Endothelial cell of umbilical vein (primary cell): Measurements from ENCODE around the gene MEF2C. TPM values are rescaled to one million over a fixed set of nuclear protein-coding genes. Genes with fewer than 3 reads are reported as not detected.

Source experiments
- BruUV-seq: library from RNA; stranded (reverse); fragments of 400-500 nt; replicated peaks from 2 replicates; lab custom pipeline; 2021; lab: Mats Ljungman, UMichigan
- CTCF ChIA-PET: fragments of 300-600, 350-600 bp; sonication (Branson Sonifier 250); formaldehyde crosslinking; loops from one replicate; lab custom pipeline; 2021; ENCODE audit warnings: antibody characterized with exemption, inconsistent platforms; lab: Charles Lee
- POLR2A ChIA-PET: fragments of 300-600, 350-600 bp; sonication (Branson Sonifier 250); formaldehyde crosslinking; loops from one replicate; lab custom pipeline; 2021; ENCODE audit warnings: antibody characterized with exemption, inconsistent platforms; lab: Charles Lee
- DNase-seq: peaks from one replicate; pipeline ENCODE4 v3.0.0-alpha.2; 2011; ENCODE audit warnings: low read depth, low spot score
- FAIRE-seq: peaks from 2 replicates; lab custom pipeline; 2011; peaks lifted over from hg19 to GRCh38; lab: Jason Lieb, UNC
- H2AFZ ChIP-seq: 2 replicates; pipeline ENCODE4 v1.6.0; 2012; ENCODE audit warnings: low read depth, low read length, control low read depth, inconsistent platforms
- H3K27ac ChIP-seq: 2 replicates; pipeline ENCODE4 v1.5.1; 2011; ENCODE audit warnings: low read depth, mild to moderate bottlenecking, control low read depth, low read length, moderate library complexity; ENCODE audit not compliant: insufficient read depth
- H3K27me3 ChIP-seq, 2 experiments: 2 replicates each; pipeline versions ENCODE4 v1.6.0 to v1.6.1; 2011; ENCODE audit warnings: low read length in 2 of 2, mixed read lengths in 1 of 2; ENCODE audit not compliant: control insufficient read depth in 2 of 2, insufficient read depth in 2 of 2
- H3K36me3 ChIP-seq, 2 experiments: 2 replicates in 1 of 2; 3 replicates in 1 of 2; pipeline ENCODE4 v1.5.1; 2011; ENCODE audit warnings: low read length in 2 of 2, mild to moderate bottlenecking in 1 of 2, moderate library complexity in 1 of 2; ENCODE audit not compliant: control insufficient read depth in 2 of 2, insufficient read depth in 2 of 2; ENCODE audit errors: extremely low read depth in 1 of 2
- H3K4me1 ChIP-seq: 3 replicates; pipeline ENCODE4 v1.5.1; 2011; ENCODE audit warnings: mild to moderate bottlenecking, low read length; ENCODE audit not compliant: control insufficient read depth, insufficient read depth; ENCODE audit errors: extremely low read depth
- H3K4me2 ChIP-seq: 2 replicates; pipeline ENCODE4 v1.6.1; 2011; ENCODE audit warnings: low read length, control low read depth, mixed read lengths; ENCODE audit not compliant: insufficient read depth
- H3K4me3 ChIP-seq, 3 experiments: fragments of 200-600 bp in 1 of 3; sonication (generic), shearing (Covaris generic) in 1 of 3; replicated peaks in 1 of 3; 2 replicates each; pipeline ENCODE4 v1.5.1; 2011 to 2016; ENCODE audit warnings: control low read depth in 3 of 3, low read length in 3 of 3, mild to moderate bottlenecking in 2 of 3, inconsistent platforms in 1 of 3, low read depth in 1 of 3, moderate library complexity in 1 of 3; ENCODE audit not compliant: insufficient read depth in 1 of 3
- H3K79me2 ChIP-seq: 2 replicates; pipeline ENCODE4 v1.6.0; 2012; ENCODE audit warnings: low read length, inconsistent platforms; ENCODE audit not compliant: control insufficient read depth, insufficient read depth
- H3K9ac ChIP-seq: replicated peaks from 2 replicates; pipeline ENCODE3; 2011; ENCODE audit warnings: low read length, control low read depth; ENCODE audit not compliant: insufficient read depth; ENCODE audit errors: extremely low read depth
- H3K9me1 ChIP-seq: replicated peaks from 3 replicates; pipeline ENCODE4 v1.6.0; 2011; ENCODE audit warnings: mild to moderate bottlenecking, low read length; ENCODE audit not compliant: control insufficient read depth, insufficient read depth; ENCODE audit errors: extremely low read depth
- H3K9me3 ChIP-seq: replicated peaks from 2 replicates; pipeline ENCODE4 v1.5.1; 2012; ENCODE audit warnings: low read length, inconsistent platforms; ENCODE audit not compliant: control insufficient read depth, insufficient read depth
- H4K20me1 ChIP-seq: replicated peaks from 2 replicates; pipeline ENCODE3; 2011; ENCODE audit warnings: mild to moderate bottlenecking, low read length; ENCODE audit not compliant: control insufficient read depth, insufficient read depth; ENCODE audit errors: extremely low read depth
- CTCF ChIP-seq, 2 donors: IDR thresholded peaks; 1 replicate in 1 of 2; 2 replicates in 1 of 2; pipeline ENCODE4 v1.5.1; 2011; ENCODE audit warnings: low read length in 2 of 2, mild to moderate bottlenecking in 2 of 2, moderate library complexity in 2 of 2, control low read depth in 1 of 2, inconsistent platforms in 1 of 2, low read depth in 1 of 2; ENCODE audit not compliant: insufficient read depth in 1 of 2; ENCODE audit errors: extremely low read depth in 1 of 2
- EZH2 ChIP-seq: IDR thresholded peaks from 2 replicates; pipeline ENCODE4 v1.6.1; 2012; ENCODE audit warnings: borderline replicate concordance, low read depth, mild to moderate bottlenecking, moderate library complexity, low read length, inconsistent platforms; ENCODE audit not compliant: severe bottlenecking
- FOS ChIP-seq: IDR thresholded peaks from 2 replicates; pipeline ENCODE4 v1.6.1; 2011; ENCODE audit warnings: mild to moderate bottlenecking, low read length, moderate library complexity, borderline replicate concordance; ENCODE audit not compliant: insufficient read depth
- GATA2 ChIP-seq: IDR thresholded peaks from 2 replicates; pipeline ENCODE4 v1.7.0; 2011; ENCODE audit warnings: low read depth, mild to moderate bottlenecking, moderate library complexity, mixed read lengths, low read length; ENCODE audit not compliant: insufficient read length, insufficient read depth
- JUN ChIP-seq: IDR thresholded peaks from 2 replicates; pipeline ENCODE4 v1.6.1; 2011; ENCODE audit warnings: borderline replicate concordance, low read depth; ENCODE audit not compliant: insufficient read length, insufficient read depth
- MAX ChIP-seq: IDR thresholded peaks from 2 replicates; pipeline ENCODE4 v1.6.1; 2011; ENCODE audit not compliant: insufficient read depth, insufficient read length
- MYC ChIP-seq: IDR thresholded peaks from one replicate; pipeline ENCODE4 v1.6.1; 2011; ENCODE audit warnings: mild to moderate bottlenecking, low read depth, low read length
- POLR2A ChIP-seq: IDR thresholded peaks from 2 replicates; pipeline ENCODE4 v1.6.1; 2012; ENCODE audit warnings: low read depth, mild to moderate bottlenecking, control low read depth, low read length
- POLR2AphosphoS5 ChIP-seq: IDR thresholded peaks from 2 replicates; pipeline ENCODE4 v1.6.1; 2012; ENCODE audit warnings: low read depth, mild to moderate bottlenecking, control low read depth, low read length, moderate library complexity; ENCODE audit not compliant: insufficient read depth
- dilution Hi-C: fragments of 300-500 bp; cut with MboI; formaldehyde crosslinking; loops from one replicate; pipeline ENCODE4 v1.15.0; 2019; ENCODE audit warnings: low sequenced_read_pairs; ENCODE audit not compliant: extremely low pct_ligation_motif_present
- intact Hi-C: fragments of 100-400 bp; cut with micrococcal nuclease; formaldehyde crosslinking; loops from one replicate; pipeline ENCODE4 v1.10.0; 2022
- polyA plus RNA-seq, 4 experiments: library from polyadenylated mRNA; depleted of rRNA in 3 of 4; stranded (reverse) in 3 of 4; unstranded in 1 of 4; fragments of >200 nt; gene quantifications; 2 replicates each; pipeline versions ENCODE4 v1.2.1 to v1.2.3, GENCODE V29; 2011 to 2012; ENCODE audit warnings: missing spikeins in 1 of 4
- total RNA-seq: library from RNA; stranded (reverse); gene quantifications from 2 replicates; pipeline ENCODE4 v1.2.3, GENCODE V29; 2021

Gene MEF2C
- total and polyA plus RNA-seq, 2 donors (not counting 3 experiments of a cell fraction or from before 2014, with no cell fraction given), result 21.2 to 67.7 TPM

GRCh38 chr5:88830567-88830966, 52.4 kb downstream of the MEF2C start:
- H3K27ac ChIP-seq, result peak overlapping the region; percentile 94
- H3K9ac ChIP-seq, result peak overlapping the region; percentile 59
- no peak overlapping the region for H3K4me2 ChIP-seq
- H3K4me3 ChIP-seq, result no peak overlapping the region
- dilution Hi-C loops (no loop called here), intact Hi-C loops (no loop called here)
- TF ChIP-seq JUN, result no peak
- TF ChIP-seq MAX, result no peak
- no peak for TF ChIP-seq MYC
- TF ChIP-seq GATA2, result no peak
- TF ChIP-seq FOS, result no peak
- no peak for TF ChIP-seq POLR2A
- no peak for TF ChIP-seq POLR2AphosphoS5
- TF ChIP-seq EZH2, result no peak
- TF ChIP-seq CTCF (IDR thresholded peaks at IDR 0.05; ENCODE audit: extremely low read depth in 1 of 2, insufficient read depth in 1 of 2, low read depth in 1 of 2, low read length in 2 of 2), result no peak
- no peaks in the 10 kb centered on the region for H3K9me1 ChIP-seq
- H3K79me2 ChIP-seq, result peaks cover 9% of the 10 kb centered on the region
- peaks cover 74% of the 10 kb centered on the region for H3K4me1 ChIP-seq
- H3K36me3 ChIP-seq, result no peaks in the 10 kb centered on the region
- ChIA-PET CTCF (interaction anchor here (0.7 to 2.9 kb wide), 6 partner anchors 7 to 101 kb away, joined by 3 to 13 read pairs (median 8); partner anchors contain the start of gene MEF2C), POLR2A (no interaction called here)
- H3K9me3 ChIP-seq, result no peaks in the 10 kb centered on the region
- DNase-seq (no peak), FAIRE-seq (no peak)
- BruUV-seq, result no TSS peak
- no peaks in the 10 kb centered on the region for H4K20me1 ChIP-seq
- H2AFZ ChIP-seq, result no peak overlapping the region
- no peaks in the 10 kb centered on the region for H3K27me3 ChIP-seq
